ENCODE measurements around the gene GRIK5. TPM values are rescaled to one million over a fixed set of nuclear protein-coding genes. Genes with fewer than 3 reads are reported as not detected.

Gene GRIK5
- total RNA-seq, 1 donor, result 0.18 TPM

- peak overlapping the region; percentile 89 for H3K4me3 ChIP-seq (ENCODE audit: low read depth, low read length)
- no peak for DNase-seq (ENCODE audit: low read depth)
- TF ChIP-seq CTCF (IDR thresholded peaks at IDR 0.05; ENCODE audit: insufficient read depth, low read length), result no peak
Measured at GRCh38 chr19:42078058-42078457, 8.1 kb upstream of the GRIK5 start.

DNA sequence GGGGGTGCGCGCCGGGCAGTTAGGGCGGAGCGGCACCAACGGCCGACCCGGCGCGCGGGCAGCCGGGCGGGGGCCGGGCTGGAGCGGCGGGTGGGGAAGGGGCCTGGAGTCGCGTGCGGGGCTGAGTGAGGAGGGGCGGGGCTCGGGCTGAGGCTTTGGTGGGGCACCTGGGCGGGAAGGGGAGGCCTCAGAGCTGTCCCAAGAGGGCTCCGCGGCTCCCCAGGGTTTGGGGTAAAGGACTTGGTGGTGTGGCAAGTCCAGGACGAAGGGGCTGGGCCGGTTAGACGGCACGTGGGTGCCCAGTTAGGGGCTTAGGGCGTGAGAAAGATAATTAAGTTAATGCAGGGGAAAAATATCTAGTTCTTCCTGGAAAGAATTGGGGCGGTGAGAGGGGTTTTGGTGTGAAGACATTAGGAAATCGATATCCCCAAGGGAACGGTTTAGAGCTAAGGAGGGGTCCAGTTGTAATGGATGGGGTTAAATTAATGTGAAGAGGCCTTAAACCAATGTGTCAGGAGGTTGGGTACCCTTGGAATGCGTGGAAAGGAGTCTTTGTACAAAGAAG is 6.5 kb upstream of the GRIK5 start:
- DNase-seq (ENCODE audit: low read depth), result no peak
- H3K4me3 ChIP-seq (ENCODE audit: low read depth, low read length), result peak overlapping the region; percentile 89
- no peak for TF ChIP-seq CTCF (IDR thresholded peaks at IDR 0.05; ENCODE audit: insufficient read depth, low read length)

- TF ChIP-seq CTCF (IDR thresholded peaks at IDR 0.05; ENCODE audit: insufficient read depth, low read length), result no peak
- peak within 1 kb of the TSS; percentile 93 for H3K4me3 ChIP-seq (ENCODE audit: low read depth, low read length)
- DNase-seq (ENCODE audit: low read depth), result peak; percentile 99
Measured at GRCh38 chr19:42075616-42076379, 5.8 kb upstream of the GRIK5 start, which contains the start of gene ZNF574. Gene ZNF574 (plus strand): TSS chr19:42076166. CDS start chr19:42078607, 2,441 bp downstream.

- DNase-seq (ENCODE audit: low read depth), result no peak
- TF ChIP-seq CTCF (IDR thresholded peaks at IDR 0.05; ENCODE audit: insufficient read depth, low read length), result no peak
- peak overlapping the region; percentile 93 for H3K4me3 ChIP-seq (ENCODE audit: low read depth, low read length)
Measured at GRCh38 chr19:42075364-42075615, 5.3 kb upstream of the GRIK5 start.

DNA sequence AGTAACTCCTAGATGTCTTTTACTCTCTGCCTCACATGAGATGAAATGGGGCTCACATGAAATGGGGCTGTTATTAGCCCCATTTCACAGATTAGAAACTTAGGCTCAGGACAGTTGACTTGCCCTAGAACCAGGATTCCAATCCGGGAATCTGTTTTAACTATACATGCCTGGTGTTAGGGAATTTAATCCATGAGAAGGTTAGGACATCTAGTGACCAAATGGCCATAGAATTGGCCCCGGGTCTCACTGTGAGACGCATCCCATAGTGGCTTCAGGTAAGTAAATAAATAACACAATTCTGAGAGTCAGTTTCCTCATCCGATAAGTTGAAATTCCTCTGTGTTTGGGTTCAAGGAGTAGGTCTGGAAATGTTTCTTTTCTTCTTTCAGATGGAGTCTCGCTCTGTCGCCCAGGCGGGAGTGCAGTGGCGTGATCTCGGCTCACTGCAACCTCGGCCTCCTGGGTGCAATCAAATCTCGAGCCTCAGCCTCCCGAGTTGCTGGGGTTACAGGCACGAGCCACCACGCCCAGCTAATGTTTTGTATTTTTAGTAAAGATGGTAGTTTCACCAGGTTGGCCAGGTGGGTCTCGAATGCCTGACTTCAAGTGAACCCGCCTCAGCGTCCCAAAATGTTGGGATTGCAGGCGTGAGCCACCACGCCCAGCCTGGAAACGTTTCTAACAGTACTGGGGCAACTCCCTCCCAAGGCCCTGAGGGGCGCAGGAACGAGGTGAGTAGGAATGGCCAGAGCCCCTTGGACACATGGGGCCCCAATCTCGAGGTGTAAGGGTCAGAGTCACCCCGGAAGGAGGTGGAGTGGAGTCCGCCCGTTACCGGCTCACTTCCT is 4.7 kb upstream of the GRIK5 start:
- TF ChIP-seq CTCF (IDR thresholded peaks at IDR 0.05; ENCODE audit: insufficient read depth, low read length), result no peak
- no peak for DNase-seq (ENCODE audit: low read depth)

GRCh38 chr19:42071247-42071646 is 1.2 kb upstream of the GRIK5 start:
- H3K4me3 ChIP-seq (ENCODE audit: low read depth, low read length), result no peak overlapping the region
- DNase-seq (ENCODE audit: low read depth), result no peak
- no peak for TF ChIP-seq CTCF (IDR thresholded peaks at IDR 0.05; ENCODE audit: insufficient read depth, low read length)

More for the DNA sequence above, 4.7 kb upstream of the GRIK5 start:
- H3K4me3 ChIP-seq (ENCODE audit: low read depth, low read length), result peak overlapping the region; percentile 93
